Spleen (tissue), 11 donors: Measurements from ENCODE around the gene KMO. TPM values are rescaled to one million over a fixed set of nuclear protein-coding genes. Genes with fewer than 3 reads are reported as not detected.
A peak's percentile ranks its signal among the peaks of the same experiment; 100 is the strongest.

Source experiments
- DNase-seq: peaks from one replicate; pipeline ENCODE4 v3.0.0-alpha.2; 2020
- H3K27ac ChIP-seq, 8 donors: fragments of 200-600 bp; sonication (generic) in 7 of 8; 1 replicate in 4 of 8; 2 replicates in 4 of 8; pipeline versions ENCODE4 v1.5.0 to v1.8.0; 2016 to 2021; ENCODE audit warnings: inconsistent platforms in 4 of 8, mild to moderate bottlenecking in 4 of 8, moderate library complexity in 1 of 8
- H3K27me3 ChIP-seq, 7 donors: fragments of 200-600 bp; sonication (generic) in 6 of 7; replicated peaks in 1 of 7; 1 replicate in 4 of 7; 2 replicates in 3 of 7; pipeline versions ENCODE4 v1.5.0 to v1.8.0; 2016 to 2021; ENCODE audit warnings: inconsistent platforms in 3 of 7, mild to moderate bottlenecking in 1 of 7
- H3K36me3 ChIP-seq, 6 donors: fragments of 200-600 bp; sonication (generic) in 5 of 6; 1 replicate in 4 of 6; 2 replicates in 2 of 6; pipeline versions ENCODE4 v1.5.0 to v1.8.0; 2016 to 2021; ENCODE audit warnings: inconsistent platforms in 2 of 6
- H3K4me1 ChIP-seq, 6 donors: fragments of 200-600 bp; sonication (generic) in 5 of 6; 1 replicate in 3 of 6; 2 replicates in 3 of 6; pipeline versions ENCODE4 v1.5.0 to v1.8.0; 2016 to 2021; ENCODE audit warnings: inconsistent platforms in 3 of 6
- H3K4me3 ChIP-seq, 8 donors: fragments of 200-600 bp; sonication (generic) in 7 of 8; 1 replicate in 4 of 8; 2 replicates in 4 of 8; pipeline versions ENCODE4 v1.5.0 to v1.8.0; 2016 to 2021; ENCODE audit warnings: inconsistent platforms in 4 of 8, mild to moderate bottlenecking in 4 of 8, moderate library complexity in 2 of 8
- H3K9me3 ChIP-seq, 8 donors: fragments of 200-600 bp; sonication (generic) in 7 of 8; 1 replicate in 4 of 8; 2 replicates in 4 of 8; pipeline versions ENCODE4 v1.5.0 to v1.8.0; 2016 to 2021; ENCODE audit warnings: inconsistent platforms in 4 of 8
- POLR2A ChIP-seq, 3 donors: fragments of 450-650 bp; IDR thresholded peaks; one replicate each; pipeline ENCODE4 v1.5.1; 2017; ENCODE audit warnings: antibody characterized with exemption in 3 of 3, mild to moderate bottlenecking in 1 of 3
- POLR2AphosphoS5 ChIP-seq, 3 donors: sonication (generic); formaldehyde crosslinking; IDR thresholded peaks; one replicate each; pipeline ENCODE4 v1.5.1; 2017; ENCODE audit warnings: antibody characterized with exemption in 3 of 3
- WGBS, 5 donors: extraction: QIAGEN DNeasy Blood & Tissue Kit in 3 of 5; methylation state at CpG; one replicate each; pipeline versions ENCODE4 v1.1.5 to v1.1.7; 2013 to 2018; 5-methylcytosine and 5-hydroxymethylcytosine counted together
- intact Hi-C: fragments of 100-400 bp; cut with DNase I; formaldehyde crosslinking; loops from one replicate; pipeline ENCODE4 v1.15.0; 2023; ENCODE audit warnings: low total_unique reads
- polyA plus RNA-seq, 3 donors: library from polyadenylated mRNA; stranded (reverse); fragments of 200-250 nt; gene quantifications; one replicate each; pipeline ENCODE4 v1.2.1, GENCODE V29; 2013
- total RNA-seq, 7 donors: library from RNA; depleted of rRNA in 3 of 7; stranded (reverse); fragments of >200 nt in 3 of 7; fragmentation: NEBNext Ultra II Directional in 4 of 7; extraction: Animal tissue kit (Norgen Biotek cat#: 25700) in 4 of 7; gene quantifications; one replicate each; pipeline versions ENCODE4 v1.1.0 to v1.2.1, GENCODE V29; 2016 to 2021
- TF ChIP-seq, protein P1 (sequence below), 11 experiments: fragments of 200-600 bp in 7 of 11; fragments of 450-650 bp in 4 of 11; sonication (generic) in 4 of 11; IDR thresholded peaks in 8 of 11; conservative IDR thresholded peaks in 3 of 11; 1 replicate in 7 of 11; 2 replicates in 4 of 11; pipeline versions ENCODE4 v1.4.0 to v1.8.0; 2016 to 2021; ENCODE audit warnings: antibody characterized with exemption in 11 of 11, inconsistent platforms in 4 of 11, mild to moderate bottlenecking in 1 of 11
- donor health status: healthy with polysubstance abuse.
- donor health status: DM: no; HTN: no; CAD: no; lungs with moderate emphysema.
- donor health status: DM: no; HTN: no; CAD: no.
- donor health status: Bipolar disorder and iron deficiency.
- donor health status: healthy.
- donor health status: DM: no; HTN: no; CAD: no.
- donor health status: DM: yes; HTN: yes; CAD: no.

The KMO gene
- total and polyA plus RNA-seq, 10 donors, result 10.3 to 25.1 (median 15.2) TPM

DNA sequence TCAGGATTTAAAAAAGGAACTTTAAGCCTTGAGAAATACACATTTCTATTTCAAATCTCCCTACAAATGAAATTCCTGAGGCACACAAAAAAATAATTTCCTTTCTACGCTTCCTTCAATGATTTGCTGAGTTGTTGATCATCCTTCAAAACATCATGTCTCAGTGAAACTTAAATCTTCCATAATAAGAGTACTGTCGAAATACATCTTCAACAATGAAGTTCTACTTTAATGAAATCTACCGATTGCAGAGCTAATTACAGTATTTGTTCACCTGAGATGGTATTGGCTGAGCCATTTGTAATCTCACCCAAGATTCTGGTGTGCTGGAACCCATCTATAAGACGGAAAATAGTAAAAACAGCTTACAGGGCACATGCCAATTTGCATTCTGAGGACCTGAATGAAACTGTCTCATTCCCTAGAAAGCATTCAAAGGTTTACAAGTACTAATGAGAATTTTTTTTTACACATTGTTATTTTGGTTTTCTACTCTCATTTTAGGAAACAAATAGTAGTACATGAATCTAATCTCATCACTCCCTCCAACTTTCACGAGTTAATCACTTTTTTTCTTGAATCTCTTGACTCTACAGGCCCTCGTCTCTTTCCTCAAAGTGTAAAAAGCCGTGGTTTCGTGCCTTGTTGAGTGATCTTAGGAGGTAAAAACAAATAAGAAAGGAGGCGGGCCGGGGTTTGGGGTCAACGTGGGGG is 106.9 kb downstream of the KMO start:
- Histone ChIP-seq H3K36me3 (peaks cover 0 to 16% (median 7%) of the 10 kb centered on the region in 6 donors), H3K4me1 (peaks cover 18 to 59% (median 41%) of the 10 kb centered on the region in 6 donors), H3K27me3 (no peaks in the 10 kb centered on the region), H3K9me3 (peaks cover 0 to 13% (median 4%) of the 10 kb centered on the region in 8 donors), H3K4me3 (peak overlapping the region; percentile 67 to 87 (median 76)), H3K27ac (peak overlapping the region in 7 of 8 donors; percentile 73 to 93 (median 90))
- intact Hi-C loops, result loop anchor here (10.0 kb wide), 1 partner anchor 206 kb away; the partner anchor contains the start of gene EXO1
- 7 to 10% (median 8%) methylated on average over 11 of the region's 11 CpGs for WGBS, 5 donors
- TF ChIP-seq, protein P1, sequence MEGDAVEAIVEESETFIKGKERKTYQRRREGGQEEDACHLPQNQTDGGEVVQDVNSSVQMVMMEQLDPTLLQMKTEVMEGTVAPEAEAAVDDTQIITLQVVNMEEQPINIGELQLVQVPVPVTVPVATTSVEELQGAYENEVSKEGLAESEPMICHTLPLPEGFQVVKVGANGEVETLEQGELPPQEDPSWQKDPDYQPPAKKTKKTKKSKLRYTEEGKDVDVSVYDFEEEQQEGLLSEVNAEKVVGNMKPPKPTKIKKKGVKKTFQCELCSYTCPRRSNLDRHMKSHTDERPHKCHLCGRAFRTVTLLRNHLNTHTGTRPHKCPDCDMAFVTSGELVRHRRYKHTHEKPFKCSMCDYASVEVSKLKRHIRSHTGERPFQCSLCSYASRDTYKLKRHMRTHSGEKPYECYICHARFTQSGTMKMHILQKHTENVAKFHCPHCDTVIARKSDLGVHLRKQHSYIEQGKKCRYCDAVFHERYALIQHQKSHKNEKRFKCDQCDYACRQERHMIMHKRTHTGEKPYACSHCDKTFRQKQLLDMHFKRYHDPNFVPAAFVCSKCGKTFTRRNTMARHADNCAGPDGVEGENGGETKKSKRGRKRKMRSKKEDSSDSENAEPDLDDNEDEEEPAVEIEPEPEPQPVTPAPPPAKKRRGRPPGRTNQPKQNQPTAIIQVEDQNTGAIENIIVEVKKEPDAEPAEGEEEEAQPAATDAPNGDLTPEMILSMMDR (IDR thresholded peaks at IDR 0.05 in 8 of 11, conservative IDR thresholded peaks at IDR 0.05 in 3 of 11), result no peak
- no peak for TF ChIP-seq POLR2AphosphoS5 (IDR thresholded peaks at IDR 0.05)
- TF ChIP-seq POLR2A (IDR thresholded peaks at IDR 0.05), result no peak
- DNase-seq, result no peak

DNA sequence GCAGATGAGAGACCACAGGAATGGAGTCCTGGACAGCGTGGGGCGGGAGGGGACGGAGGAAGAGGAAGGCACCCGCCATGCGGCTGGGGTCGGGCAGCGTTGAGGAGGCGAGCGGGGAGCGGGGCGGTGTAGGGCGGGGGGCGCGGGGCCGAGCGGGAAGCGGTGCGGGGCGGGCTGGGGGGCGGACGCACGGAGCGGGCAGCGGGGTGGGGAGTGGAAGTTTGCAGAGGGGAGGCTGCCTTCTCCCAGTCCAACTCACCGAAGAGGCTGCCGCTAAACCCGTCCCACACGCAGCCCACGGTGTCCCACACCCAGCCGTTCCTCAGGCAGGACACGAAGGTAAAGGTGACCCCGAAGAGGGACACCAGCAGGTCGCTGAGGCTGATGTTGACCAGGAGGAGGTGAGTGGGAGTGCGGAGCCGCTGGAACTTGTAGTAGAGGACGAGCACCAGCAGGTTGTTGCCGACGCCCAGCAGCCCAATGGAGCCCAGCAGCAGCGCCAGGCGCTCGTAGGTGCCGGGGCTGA is 107.5 kb downstream of the KMO start:
- Histone ChIP-seq H3K4me3 (peak overlapping the region; percentile 67 to 87 (median 76)), H3K9me3 (peaks cover 0 to 13% (median 4%) of the 10 kb centered on the region in 8 donors), H3K4me1 (peaks cover 18 to 56% (median 41%) of the 10 kb centered on the region in 6 donors), H3K27ac (peak overlapping the region; percentile 73 to 93 (median 90)), H3K27me3 (no peaks in the 10 kb centered on the region), H3K36me3 (peaks cover 0 to 10% (median 3%) of the 10 kb centered on the region in 6 donors)
- peak; percentile 91 for DNase-seq
- intact Hi-C loops, result loop anchor here (10.0 kb wide), 1 partner anchor 205 kb away; the partner anchor contains the start of gene EXO1
- TF ChIP-seq, protein P1 (IDR thresholded peaks at IDR 0.05 in 8 of 11, conservative IDR thresholded peaks at IDR 0.05 in 3 of 11), result no peak
- TF ChIP-seq POLR2A (IDR thresholded peaks at IDR 0.05) (no peak), POLR2AphosphoS5 (IDR thresholded peaks at IDR 0.05) (no peak)
- 0 to 2% (median 0%) methylated on average over 33 to 42 of the region's 42 CpGs for WGBS, 5 donors

DNA sequence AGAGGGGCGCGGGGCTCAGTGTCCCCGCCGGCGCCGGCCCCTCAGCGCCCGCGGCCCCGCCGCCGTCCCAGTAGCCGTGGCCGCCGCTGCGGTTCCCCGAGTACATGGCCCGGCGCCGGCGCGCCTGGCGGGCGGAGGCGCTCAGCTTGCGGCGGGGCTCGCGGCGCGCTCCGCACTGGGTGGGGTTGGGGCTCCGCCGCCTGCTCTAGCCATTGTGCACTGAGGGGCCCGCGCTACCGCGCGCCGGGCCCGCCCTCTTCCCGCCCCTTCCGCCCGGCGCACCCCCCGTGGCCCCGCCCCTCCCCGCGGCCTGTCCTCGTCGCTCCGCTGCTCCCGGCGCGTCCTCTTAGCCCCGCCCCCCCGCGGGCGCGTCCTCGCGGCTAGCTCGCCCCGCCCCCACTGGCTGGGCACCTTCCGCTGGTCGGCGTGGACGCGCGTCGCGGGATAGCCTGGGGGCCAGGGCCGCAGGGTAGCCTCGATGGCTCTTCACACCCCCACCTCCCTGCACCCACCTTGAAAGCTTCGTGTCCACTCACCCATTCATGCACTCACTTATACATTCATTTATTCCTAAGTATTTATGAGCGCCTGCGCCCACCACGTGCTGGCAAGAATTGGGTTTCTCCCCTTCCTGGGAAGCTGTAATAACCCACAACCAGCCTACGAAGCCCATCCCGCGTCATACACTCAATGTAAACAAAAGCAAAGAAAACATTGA is 108.1 kb downstream of the KMO start, which contains the start of the genes CHML and OPN3:
Gene CHML, minus strand, starts transcription at position 221 of the 718 bp plus-strand sequence. CDS start 4,603 bp downstream, outside the sequence.
Gene OPN3, minus strand, starts transcription at position 221 of the 718 bp plus-strand sequence. Its CDS starts 115 bp downstream, at position 106.
- Histone ChIP-seq H3K27ac (peak within 1 kb of the TSS; percentile 73 to 93 (median 90)), H3K4me1 (peaks cover 18 to 50% (median 41%) of the 10 kb centered on the region in 6 donors), H3K9me3 (peaks cover 0 to 13% (median 4%) of the 10 kb centered on the region in 8 donors), H3K27me3 (no peaks in the 10 kb centered on the region), H3K4me3 (peak within 1 kb of the TSS; percentile 67 to 87 (median 76)), H3K36me3 (peaks cover 0 to 3% (median under 1%) of the 10 kb centered on the region in 6 donors)
- WGBS, 5 donors, result 5 to 17% (median 8%) methylated on average over 25 to 81 of the region's 81 CpGs
- intact Hi-C loops, result no loop called here
- DNase-seq, result peak; percentile 99
- TF ChIP-seq POLR2A (IDR thresholded peaks at IDR 0.05) (peak in 2 of 3 donors; percentile 57 to 93), POLR2AphosphoS5 (IDR thresholded peaks at IDR 0.05) (peak; percentile 81 to 94 (median 88))
- TF ChIP-seq, protein P1 (IDR thresholded peaks at IDR 0.05 in 8 of 11, conservative IDR thresholded peaks at IDR 0.05 in 3 of 11), result peak in 2 of 11 experiments; percentile 5 to 11
